ENCODE measurements around the gene ADCY2. TPM values are rescaled to one million over a fixed set of nuclear protein-coding genes. Genes with fewer than 3 reads are reported as not detected.
A peak's percentile ranks its signal among the peaks of the same experiment; 100 is the strongest.

The ADCY2 gene
- total and polyA plus RNA-seq, 4 donors, result 0.56 to 9.3 (median 6.7) TPM

- intact Hi-C loops (cut with DNase I), result no loop called here
- Histone ChIP-seq H3K27ac (ENCODE audit: low read depth in 1 of 2, low read length in 2 of 2) (no peak overlapping the region), H3K27me3 (ENCODE audit: control insufficient read depth in 1 of 2, insufficient read depth in 2 of 2, low read length in 1 of 2) (no peaks in the 10 kb centered on the region), H3K9me3 (ENCODE audit: control insufficient read depth, low read length) (no peaks in the 10 kb centered on the region), H3K4me1 (ENCODE audit: control insufficient read depth in 1 of 2, insufficient read depth in 2 of 2, low read length in 2 of 2) (no peaks in the 10 kb centered on the region), H3K36me3 (ENCODE audit: control insufficient read depth in 1 of 2, insufficient read depth in 2 of 2, low read length in 1 of 2) (no peaks in the 10 kb centered on the region), H3K4me3 (ENCODE audit: low read length in 2 of 2) (no peak overlapping the region)
- DNase-seq, result no peak
- ATAC-seq (ENCODE audit: low FRiP score), result no peak
Observed at GRCh38 chr5:7844901-7845300, 449.0 kb downstream of the ADCY2 start.

- WGBS, 2 donors, result 16 to 29% methylated on average over 7 of the region's 7 CpGs
- no peak for DNase-seq
- intact Hi-C loops (cut with DNase I), result no loop called here
- Histone ChIP-seq H3K36me3 (ENCODE audit: control insufficient read depth in 1 of 2, insufficient read depth in 2 of 2, low read length in 1 of 2) (no peaks in the 10 kb centered on the region), H3K4me1 (ENCODE audit: control insufficient read depth in 1 of 2, insufficient read depth in 2 of 2, low read length in 2 of 2) (no peaks in the 10 kb centered on the region), H3K4me3 (ENCODE audit: low read length in 2 of 2) (no peak overlapping the region), H3K27me3 (ENCODE audit: control insufficient read depth in 1 of 2, insufficient read depth in 2 of 2, low read length in 1 of 2) (no peaks in the 10 kb centered on the region), H3K27ac (ENCODE audit: low read depth in 1 of 2, low read length in 2 of 2) (no peak overlapping the region), H3K9me3 (ENCODE audit: control insufficient read depth, low read length) (no peaks in the 10 kb centered on the region)
- ATAC-seq (ENCODE audit: low FRiP score), result no peak
Observed at GRCh38 chr5:7845557-7845956, 449.6 kb downstream of the ADCY2 start.

- intact Hi-C loops (cut with DNase I), result no loop called here
- ATAC-seq (ENCODE audit: low FRiP score), result no peak
- no peak for DNase-seq
- WGBS, 2 donors, result 91 to 96% methylated on average over 5 of the region's 5 CpGs
- Histone ChIP-seq H3K27me3 (ENCODE audit: control insufficient read depth in 1 of 2, insufficient read depth in 2 of 2, low read length in 1 of 2) (no peaks in the 10 kb centered on the region), H3K36me3 (ENCODE audit: control insufficient read depth in 1 of 2, insufficient read depth in 2 of 2, low read length in 1 of 2) (no peaks in the 10 kb centered on the region), H3K27ac (ENCODE audit: low read depth in 1 of 2, low read length in 2 of 2) (no peak overlapping the region), H3K9me3 (ENCODE audit: control insufficient read depth, low read length) (no peaks in the 10 kb centered on the region), H3K4me3 (ENCODE audit: low read length in 2 of 2) (no peak overlapping the region), H3K4me1 (ENCODE audit: control insufficient read depth in 1 of 2, insufficient read depth in 2 of 2, low read length in 2 of 2) (no peaks in the 10 kb centered on the region)
Observed at GRCh38 chr5:7846327-7846726, 450.4 kb downstream of the ADCY2 start.

- no peak for DNase-seq
- Histone ChIP-seq H3K9me3 (ENCODE audit: control insufficient read depth, low read length) (no peaks in the 10 kb centered on the region), H3K4me1 (ENCODE audit: control insufficient read depth in 1 of 2, insufficient read depth in 2 of 2, low read length in 2 of 2) (peaks cover 0 to 3% of the 10 kb centered on the region in 2 donors), H3K4me3 (ENCODE audit: low read length in 2 of 2) (no peak overlapping the region), H3K27me3 (ENCODE audit: control insufficient read depth in 1 of 2, insufficient read depth in 2 of 2, low read length in 1 of 2) (no peaks in the 10 kb centered on the region), H3K27ac (ENCODE audit: low read depth in 1 of 2, low read length in 2 of 2) (no peak overlapping the region), H3K36me3 (ENCODE audit: control insufficient read depth in 1 of 2, insufficient read depth in 2 of 2, low read length in 1 of 2) (no peaks in the 10 kb centered on the region)
- 66 to 78% methylated on average over 2 of the region's 2 CpGs for WGBS, 2 donors
- intact Hi-C loops (cut with DNase I), result no loop called here
- ATAC-seq (ENCODE audit: low FRiP score), result no peak
Observed at GRCh38 chr5:7848296-7848695, 452.4 kb downstream of the ADCY2 start.

- H3K27me3 ChIP-seq (ENCODE audit: control insufficient read depth in 1 of 2, insufficient read depth in 2 of 2, low read length in 1 of 2), result no peaks in the 10 kb centered on the region
- peaks cover 0 to 3% of the 10 kb centered on the region in 2 donors for H3K4me1 ChIP-seq (ENCODE audit: control insufficient read depth in 1 of 2, insufficient read depth in 2 of 2, low read length in 2 of 2)
- peak in 1 of 2 donors; percentile 78 for DNase-seq
- H3K9me3 ChIP-seq (ENCODE audit: control insufficient read depth, low read length), result no peaks in the 10 kb centered on the region
- no peak overlapping the region for H3K27ac ChIP-seq (ENCODE audit: low read depth in 1 of 2, low read length in 2 of 2)
- H3K4me3 ChIP-seq (ENCODE audit: low read length in 2 of 2), result peak overlapping the region; percentile 0 to 65
- no peaks in the 10 kb centered on the region for H3K36me3 ChIP-seq (ENCODE audit: control insufficient read depth in 1 of 2, insufficient read depth in 2 of 2, low read length in 1 of 2)
- 3 to 5% methylated on average over 37 to 44 of the region's 44 CpGs for WGBS, 2 donors
- intact Hi-C loops (cut with DNase I), result no loop called here
- peak; percentile 27 for ATAC-seq (ENCODE audit: low FRiP score)
Observed at GRCh38 chr5:7849681-7850394, 453.9 kb downstream of the ADCY2 start.

GRCh38 chr5:7850395-7851239 is 454.7 kb downstream of the ADCY2 start, which contains the start of gene CFAP90:
TSS of gene CFAP90 (minus strand) at chr5:7851133. CDS start at chr5:7851021, 112 bp downstream.
- H3K36me3 ChIP-seq (ENCODE audit: control insufficient read depth in 1 of 2, insufficient read depth in 2 of 2, low read length in 1 of 2), result no peaks in the 10 kb centered on the region
- H3K4me1 ChIP-seq (ENCODE audit: control insufficient read depth in 1 of 2, insufficient read depth in 2 of 2, low read length in 2 of 2), result peaks cover 0 to 3% of the 10 kb centered on the region in 2 donors
- H3K27me3 ChIP-seq (ENCODE audit: control insufficient read depth in 1 of 2, insufficient read depth in 2 of 2, low read length in 1 of 2), result no peaks in the 10 kb centered on the region
- ATAC-seq (ENCODE audit: low FRiP score), result peak; percentile 68
- no peaks in the 10 kb centered on the region for H3K9me3 ChIP-seq (ENCODE audit: control insufficient read depth, low read length)
- H3K27ac ChIP-seq (ENCODE audit: low read depth in 1 of 2, low read length in 2 of 2), result no peak within 1 kb of the TSS
- peak; percentile 70 to 81 for DNase-seq
- peak within 1 kb of the TSS; percentile 0 to 65 for H3K4me3 ChIP-seq (ENCODE audit: low read length in 2 of 2)
- intact Hi-C loops (cut with DNase I), result no loop called here
- 0 to 1% methylated on average over 35 to 76 of the region's 76 CpGs for WGBS, 2 donors

- Histone ChIP-seq H3K4me1 (ENCODE audit: control insufficient read depth in 1 of 2, insufficient read depth in 2 of 2, low read length in 2 of 2) (peaks cover 0 to 3% of the 10 kb centered on the region in 2 donors), H3K27me3 (ENCODE audit: control insufficient read depth in 1 of 2, insufficient read depth in 2 of 2, low read length in 1 of 2) (no peaks in the 10 kb centered on the region), H3K36me3 (ENCODE audit: control insufficient read depth in 1 of 2, insufficient read depth in 2 of 2, low read length in 1 of 2) (no peaks in the 10 kb centered on the region), H3K4me3 (ENCODE audit: low read length in 2 of 2) (no peak overlapping the region), H3K9me3 (ENCODE audit: control insufficient read depth, low read length) (no peaks in the 10 kb centered on the region), H3K27ac (ENCODE audit: low read depth in 1 of 2, low read length in 2 of 2) (no peak overlapping the region)
- DNase-seq, result no peak
- WGBS, 2 donors, result 49 to 58% methylated on average over 16 of the region's 16 CpGs
- intact Hi-C loops (cut with DNase I), result no loop called here
- ATAC-seq (ENCODE audit: low FRiP score), result no peak
Observed at GRCh38 chr5:7851240-7851592, 455.3 kb downstream of the ADCY2 start.

GRCh38 chr5:7851617-7852289 is 455.8 kb downstream of the ADCY2 start:
- 72 to 79% methylated on average over 8 of the region's 8 CpGs for whole genome bisulfite sequencing, 2 donors
- H3K36me3 ChIP-seq (ENCODE audit: control insufficient read depth in 1 of 2, insufficient read depth in 2 of 2, low read length in 1 of 2), result no peaks in the 10 kb centered on the region
- ATAC-seq (ENCODE audit: low FRiP score) (no peak), DNase-seq (no peak)
- no peak overlapping the region for H3K4me3 ChIP-seq (ENCODE audit: low read length in 2 of 2)
- H3K27me3 ChIP-seq (ENCODE audit: control insufficient read depth in 1 of 2, insufficient read depth in 2 of 2, low read length in 1 of 2), result no peaks in the 10 kb centered on the region
- no peaks in the 10 kb centered on the region for H3K9me3 ChIP-seq (ENCODE audit: control insufficient read depth, low read length)
- H3K4me1 ChIP-seq (ENCODE audit: control insufficient read depth in 1 of 2, insufficient read depth in 2 of 2, low read length in 2 of 2), result peaks cover 0 to 3% of the 10 kb centered on the region in 2 donors
- no peak overlapping the region for H3K27ac ChIP-seq (ENCODE audit: low read depth in 1 of 2, low read length in 2 of 2)
- intact Hi-C loops (cut with DNase I), result no loop called here

Data from aorta (tissue), 5 donors.